ENCODE results near the gene ZNF557.

Gene ZNF557

DNA sequence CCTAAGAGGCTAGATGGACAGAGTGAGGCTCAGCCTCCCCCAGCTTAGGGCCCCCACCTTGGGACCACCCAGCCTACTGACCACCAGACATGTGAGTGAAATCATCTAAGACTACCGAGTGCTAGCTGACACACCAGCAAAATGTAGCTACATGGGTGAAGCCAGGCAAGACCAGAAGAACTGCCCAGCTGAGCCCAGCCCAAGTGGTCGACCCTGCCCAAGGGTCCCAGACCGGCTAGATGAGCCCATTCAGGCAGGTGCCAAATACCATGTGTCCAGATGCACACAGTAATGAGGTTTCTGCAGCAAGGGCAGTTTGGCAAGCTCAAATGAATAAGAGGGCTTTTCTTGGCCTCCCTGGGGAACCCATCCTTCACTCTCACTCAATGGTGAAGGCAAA is 56.6 kb downstream of the ZNF557 start:
- DNase-seq (ENCODE audit: low read depth) = no peak

- DNase-seq (ENCODE audit: low read depth) = no peak
These were observed 60.5 kb downstream of the ZNF557 start for GRCh38 chr19:7130043-7130442.

DNA sequence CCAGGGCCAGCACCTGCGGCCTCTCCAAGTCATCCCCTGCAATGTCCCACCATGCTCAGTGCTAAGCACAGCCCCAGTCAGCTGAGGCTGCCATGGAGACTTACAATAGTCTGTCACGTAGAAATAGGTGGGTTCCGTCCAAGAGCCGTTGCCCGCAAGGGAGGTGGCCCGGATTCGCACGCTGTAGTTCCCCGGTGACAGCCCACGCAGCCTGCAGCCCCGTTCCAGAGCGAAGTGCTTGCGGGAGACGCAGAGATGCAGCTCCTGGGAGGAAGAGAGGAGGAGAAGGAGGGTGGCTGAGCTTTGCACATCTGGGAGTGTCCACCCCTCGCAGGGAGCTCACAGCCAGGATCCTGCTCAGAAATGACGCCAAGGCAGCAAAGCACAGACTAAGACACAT is 62.6 kb downstream of the ZNF557 start:
- DNase-seq (ENCODE audit: low read depth) = no peak

GRCh38 chr19:7137120-7137519 is 67.6 kb downstream of the ZNF557 start:
- DNase-seq (ENCODE audit: low read depth) = no peak

All from stromal cell of bone marrow (primary cell).